Measurements from ENCODE around the gene CALB2.

- TF ChIP-seq CTCF (IDR thresholded peaks at IDR 0.05) (no peak), ZFX (IDR thresholded peaks at IDR 0.05; ENCODE audit: borderline replicate concordance) (no peak)
Measured at GRCh38 chr16:71369494-71369893, 11.0 kb downstream of the CALB2 start.

All from 22Rv1 (cell line).